ENCODE data around the gene RGS7BP. TPM values are rescaled to one million over a fixed set of nuclear protein-coding genes. Genes with fewer than 3 reads are reported as not detected.

The RGS7BP gene
- total RNA-seq, 4 donors from 2014 or later = 0.06 to 1.7 (median 0.15) TPM

GRCh38 chr5:64570395-64570996 is 64.7 kb downstream of the RGS7BP start:
- 61 to 66% methylated on average over 2 of the region's 2 CpGs for WGBS, 2 donors
- Histone ChIP-seq H3K36me3 (no peaks in the 10 kb centered on the region), H3K4me3 (no peak overlapping the region), H3K27ac (no peak overlapping the region), H3K4me1 (peaks cover 0 to 5% (median 0%) of the 10 kb centered on the region in 3 donors), H3K9me3 (no peaks in the 10 kb centered on the region), H3K27me3 (no peaks in the 10 kb centered on the region)
- no peak for DNase-seq
- TF ChIP-seq POLR2A (IDR thresholded peaks at IDR 0.05) (no peak), CTCF (IDR thresholded peaks at IDR 0.05) (no peak)
- intact Hi-C loops (cut with DNase I) = no loop called here

GRCh38 chr5:64575561-64575960 is 69.7 kb downstream of the RGS7BP start:
- TF ChIP-seq CTCF (IDR thresholded peaks at IDR 0.05) = no peak
- no peak for TF ChIP-seq POLR2A (IDR thresholded peaks at IDR 0.05)
- Histone ChIP-seq H3K27me3 (no peaks in the 10 kb centered on the region), H3K36me3 (no peaks in the 10 kb centered on the region), H3K27ac (no peak overlapping the region), H3K4me1 (no peaks in the 10 kb centered on the region), H3K4me3 (no peak overlapping the region), H3K9me3 (no peaks in the 10 kb centered on the region)
- DNase-seq = no peak
- 75 to 81% methylated on average over 4 to 5 of the region's 5 CpGs for WGBS, 2 donors
- intact Hi-C loops (cut with DNase I) = no loop called here

- H3K36me3 ChIP-seq = no peaks in the 10 kb centered on the region
- WGBS, 2 donors = 30 to 60% methylated on average over 2 of the region's 2 CpGs
- no peak overlapping the region for H3K4me3 ChIP-seq
- H3K4me1 ChIP-seq = no peaks in the 10 kb centered on the region
- DNase-seq = no peak
- intact Hi-C loops (cut with DNase I) = no loop called here
- no peak overlapping the region for H3K27ac ChIP-seq
- TF ChIP-seq CTCF (IDR thresholded peaks at IDR 0.05) = no peak
- TF ChIP-seq POLR2A (IDR thresholded peaks at IDR 0.05) = no peak
- H3K9me3 ChIP-seq = no peaks in the 10 kb centered on the region
- no peaks in the 10 kb centered on the region for H3K27me3 ChIP-seq
These were observed 70.4 kb downstream of the RGS7BP start for GRCh38 chr5:64576250-64576649.

GRCh38 chr5:64585646-64586045 is 79.8 kb downstream of the RGS7BP start:
- 75 to 77% methylated on average over 4 of the region's 4 CpGs for WGBS, 2 donors
- no peak overlapping the region for H3K4me3 ChIP-seq
- no peak overlapping the region for H3K27ac ChIP-seq
- no peaks in the 10 kb centered on the region for H3K36me3 ChIP-seq
- H3K27me3 ChIP-seq = no peaks in the 10 kb centered on the region
- intact Hi-C loops (cut with DNase I) = no loop called here
- H3K9me3 ChIP-seq = no peaks in the 10 kb centered on the region
- peaks cover 0 to 6% (median 0%) of the 10 kb centered on the region in 3 donors for H3K4me1 ChIP-seq
- DNase-seq = no peak
- no peak for TF ChIP-seq POLR2A (IDR thresholded peaks at IDR 0.05)
- no peak for TF ChIP-seq CTCF (IDR thresholded peaks at IDR 0.05)

- Histone ChIP-seq H3K27ac (no peak overlapping the region), H3K4me1 (peaks cover 0 to 6% (median 0%) of the 10 kb centered on the region in 3 donors), H3K27me3 (no peaks in the 10 kb centered on the region), H3K9me3 (no peaks in the 10 kb centered on the region), H3K4me3 (no peak overlapping the region), H3K36me3 (no peaks in the 10 kb centered on the region)
- DNase-seq = no peak
- TF ChIP-seq CTCF (IDR thresholded peaks at IDR 0.05) (no peak), POLR2A (IDR thresholded peaks at IDR 0.05) (no peak)
- intact Hi-C loops (cut with DNase I) = no loop called here
These were observed 81.6 kb downstream of the RGS7BP start for GRCh38 chr5:64587370-64587769.
